ENCODE results near the gene ARL5A.
"Not testable (repeated sequence)": the region's sequence is repeated elsewhere in the genome, so short reads cannot be mapped to it uniquely, and the experiment has no call there.

Gene ARL5A, protein sequence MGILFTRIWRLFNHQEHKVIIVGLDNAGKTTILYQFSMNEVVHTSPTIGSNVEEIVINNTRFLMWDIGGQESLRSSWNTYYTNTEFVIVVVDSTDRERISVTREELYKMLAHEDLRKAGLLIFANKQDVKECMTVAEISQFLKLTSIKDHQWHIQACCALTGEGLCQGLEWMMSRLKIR

DNA sequence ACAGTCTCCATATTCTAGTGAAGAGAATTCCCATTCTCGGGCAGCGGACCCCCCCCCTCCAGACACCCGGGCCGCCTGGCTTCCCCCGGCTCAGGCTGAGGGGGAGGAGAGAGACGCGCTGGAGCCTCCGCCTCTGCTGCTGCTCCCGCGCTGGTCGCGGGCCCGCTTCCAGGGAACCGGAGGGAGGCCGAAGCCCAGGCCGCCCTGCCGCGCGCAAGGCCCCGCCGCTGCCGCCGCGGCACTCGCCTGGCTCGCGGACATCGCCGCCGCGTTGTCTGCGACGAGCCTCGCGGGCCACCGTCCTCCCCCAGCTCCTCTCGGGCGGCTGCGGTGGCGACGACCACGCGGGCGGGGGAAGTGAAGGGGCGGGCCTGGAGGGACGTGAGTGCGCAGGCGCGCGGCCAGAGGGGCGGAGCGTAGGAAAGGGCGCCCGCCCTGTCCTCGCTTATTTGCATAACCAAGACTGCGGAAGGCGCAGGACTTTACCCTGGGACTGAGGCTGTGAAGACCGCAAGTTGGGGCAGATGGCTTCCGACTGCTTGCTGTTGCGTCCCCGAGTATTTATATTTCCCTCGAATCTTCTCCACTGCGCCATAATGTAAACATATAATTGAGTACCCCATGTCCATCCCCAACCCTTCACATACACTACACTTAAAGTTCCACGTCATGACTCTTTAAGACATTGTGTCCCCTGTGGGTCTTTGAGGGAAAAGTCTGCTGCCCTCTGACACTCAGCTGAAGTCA lies at the start of gene ARL5A:
Gene ARL5A (minus strand): TSS at position 279 of the 747 bp plus-strand sequence. CDS start 245 bp downstream, at position 34.
- H3K4me3 ChIP-seq (ENCODE audit: low read depth, low read length), result peak within 1 kb of the TSS; percentile 59
- no peak for TF ChIP-seq CTCF (IDR thresholded peaks at IDR 0.05; ENCODE audit: low read depth, low read length)
- peak; percentile 97 for DNase-seq (ENCODE audit: low read depth, low spot score)
- in situ Hi-C loops (cut with HindIII; ENCODE audit: low sequenced_read_pairs), result no loop called here

GRCh38 chr2:151875631-151876030 lies 47.4 kb upstream of the ARL5A start:
- DNase-seq (ENCODE audit: low read depth, low spot score); H3K4me3 ChIP-seq (ENCODE audit: low read depth, low read length); in situ Hi-C loops (cut with HindIII; ENCODE audit: low sequenced_read_pairs): not testable (repeated sequence)

DNA sequence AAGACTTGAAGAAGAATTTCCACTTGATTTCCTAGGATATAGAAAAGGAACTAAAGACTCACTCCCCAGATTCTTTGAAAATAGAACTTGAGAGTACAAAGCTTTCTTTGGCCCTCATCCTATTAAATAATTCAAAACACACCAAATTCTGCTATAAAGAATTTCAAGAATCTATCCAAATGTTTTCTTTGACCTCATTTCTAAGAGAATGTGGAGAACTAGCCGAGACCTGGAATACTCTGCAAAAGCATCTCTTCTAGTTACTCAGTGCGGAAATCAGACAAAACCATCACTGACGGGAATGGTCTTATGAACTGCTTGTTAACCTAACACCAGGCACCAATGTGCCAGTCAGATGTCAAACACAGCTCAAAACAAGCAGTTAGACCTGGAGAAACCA lies 44.2 kb upstream of the ARL5A start:
- TF ChIP-seq CTCF (IDR thresholded peaks at IDR 0.05; ENCODE audit: low read depth, low read length), result no peak
- in situ Hi-C loops (cut with HindIII; ENCODE audit: low sequenced_read_pairs), result no loop called here
- no peak overlapping the region for H3K4me3 ChIP-seq (ENCODE audit: low read depth, low read length)
- no peak for DNase-seq (ENCODE audit: low read depth, low spot score)

GRCh38 chr2:151869291-151869690 lies 41.1 kb upstream of the ARL5A start:
- no peak for DNase-seq (ENCODE audit: low read depth, low spot score)
- in situ Hi-C loops (cut with HindIII; ENCODE audit: low sequenced_read_pairs), result no loop called here
- no peak for TF ChIP-seq CTCF (IDR thresholded peaks at IDR 0.05; ENCODE audit: low read depth, low read length)
- no peak overlapping the region for H3K4me3 ChIP-seq (ENCODE audit: low read depth, low read length)

GRCh38 chr2:151862700-151863099 lies 34.5 kb upstream of the ARL5A start:
- in situ Hi-C loops (cut with HindIII; ENCODE audit: low sequenced_read_pairs), result no loop called here
- TF ChIP-seq CTCF (IDR thresholded peaks at IDR 0.05; ENCODE audit: low read depth, low read length), result no peak
- H3K4me3 ChIP-seq (ENCODE audit: low read depth, low read length), result no peak overlapping the region
- DNase-seq (ENCODE audit: low read depth, low spot score), result no peak

- DNase-seq (ENCODE audit: low read depth, low spot score), result no peak
- no peak overlapping the region for H3K4me3 ChIP-seq (ENCODE audit: low read depth, low read length)
- no peak for TF ChIP-seq CTCF (IDR thresholded peaks at IDR 0.05; ENCODE audit: low read depth, low read length)
- in situ Hi-C loops (cut with HindIII; ENCODE audit: low sequenced_read_pairs), result no loop called here
Observed at GRCh38 chr2:151861174-151861573, 33.0 kb upstream of the ARL5A start.

- TF ChIP-seq CTCF (IDR thresholded peaks at IDR 0.05; ENCODE audit: low read depth, low read length), result no peak
- peak; percentile 22 for DNase-seq (ENCODE audit: low read depth, low spot score)
- in situ Hi-C loops (cut with HindIII; ENCODE audit: low sequenced_read_pairs), result no loop called here
- H3K4me3 ChIP-seq (ENCODE audit: low read depth, low read length), result no peak overlapping the region
Observed at GRCh38 chr2:151860613-151861146, 32.5 kb upstream of the ARL5A start.
